HG02884 (cell line): ENCODE measurements around the gene SH3PXD2B.
"Not testable (repeated sequence)": the region's sequence is repeated elsewhere in the genome, so short reads cannot be mapped to it uniquely, and the experiment has no call there.

Experiments
- ATAC-seq: cut with Tn5 transposase; IDR thresholded peaks from one replicate; pipeline ENCODE4 v1.9.1; 2021; ENCODE audit warnings: mild to moderate bottlenecking, moderate library complexity; ENCODE audit not compliant: unreplicated experiment

Gene SH3PXD2B

GRCh38 chr5:172403817-172404216 lies 50.5 kb downstream of the SH3PXD2B start:
- ATAC-seq, result no peak

GRCh38 chr5:172403189-172403796 lies 51.0 kb downstream of the SH3PXD2B start:
- ATAC-seq, result no peak

GRCh38 chr5:172402531-172403188 lies 51.7 kb downstream of the SH3PXD2B start:
- ATAC-seq, result no peak

GRCh38 chr5:172402031-172402430 lies 52.3 kb downstream of the SH3PXD2B start:
- not testable (repeated sequence) for ATAC-seq

- ATAC-seq, result no peak
These were observed 54.5 kb downstream of the SH3PXD2B start for GRCh38 chr5:172399826-172400225.

GRCh38 chr5:172399336-172399735 lies 55.0 kb downstream of the SH3PXD2B start:
- no peak for ATAC-seq

- not testable (repeated sequence) for ATAC-seq
These were observed 55.7 kb downstream of the SH3PXD2B start for GRCh38 chr5:172398645-172399044.

- not testable (repeated sequence) for ATAC-seq
These were observed 57.3 kb downstream of the SH3PXD2B start for GRCh38 chr5:172396994-172397393.

GRCh38 chr5:172396220-172396619 lies 58.1 kb downstream of the SH3PXD2B start:
- ATAC-seq, result no peak

GRCh38 chr5:172395483-172395882 lies 58.8 kb downstream of the SH3PXD2B start:
- no peak for ATAC-seq

- ATAC-seq, result no peak
These were observed 64.7 kb downstream of the SH3PXD2B start for GRCh38 chr5:172389578-172390112.

GRCh38 chr5:172388246-172388733 lies 66.0 kb downstream of the SH3PXD2B start:
- no peak for ATAC-seq

- no peak for ATAC-seq
These were observed 68.6 kb downstream of the SH3PXD2B start for GRCh38 chr5:172385707-172386106.

- ATAC-seq, result no peak
These were observed 69.2 kb downstream of the SH3PXD2B start for GRCh38 chr5:172385010-172385563.

GRCh38 chr5:172383191-172383802 lies 71.0 kb downstream of the SH3PXD2B start:
- ATAC-seq, result no peak

- no peak for ATAC-seq
These were observed 73.2 kb downstream of the SH3PXD2B start for GRCh38 chr5:172380987-172381643.

GRCh38 chr5:172380301-172380986 lies 73.9 kb downstream of the SH3PXD2B start:
- ATAC-seq, result no peak

- no peak for ATAC-seq
These were observed 74.8 kb downstream of the SH3PXD2B start for GRCh38 chr5:172379481-172379880.

- ATAC-seq, result no peak
These were observed 76.5 kb downstream of the SH3PXD2B start for GRCh38 chr5:172377856-172378255.

GRCh38 chr5:172377438-172377837 lies 76.9 kb downstream of the SH3PXD2B start:
- no peak for ATAC-seq
